Fibroblast of villous mesenchyme (primary cell): Measurements from ENCODE around the gene CCT2. TPM values are rescaled to one million over a fixed set of nuclear protein-coding genes. Genes with fewer than 3 reads are reported as not detected.

Experiments
- DNase-seq: peaks from one replicate; pipeline ENCODE4 v3.0.0-alpha.2; 2010; ENCODE audit warnings: low read depth
- H3K4me3 ChIP-seq: 2 replicates; pipeline ENCODE4 v1.5.1; 2011; ENCODE audit warnings: low read depth, mild to moderate bottlenecking, low read length
- CTCF ChIP-seq: IDR thresholded peaks from 2 replicates; pipeline ENCODE4 v1.5.1; 2012; ENCODE audit warnings: low read depth, mild to moderate bottlenecking, low read length; ENCODE audit not compliant: insufficient read depth
- total RNA-seq: library from RNA; depleted of rRNA; stranded (reverse); fragments of >200 nt; gene quantifications from 2 replicates; pipeline ENCODE4 v1.2.3, GENCODE V29; 2012

The CCT2 gene
- total RNA-seq, 1 donor, result 330 TPM

GRCh38 chr12:69550569-69551350, 34.5 kb upstream of the CCT2 start:
- no peak for TF ChIP-seq CTCF
- DNase-seq, result no peak
- no peak overlapping the region for H3K4me3 ChIP-seq

GRCh38 chr12:69553628-69554248, 31.5 kb upstream of the CCT2 start:
- DNase-seq, result peak; percentile 66
- no peak overlapping the region for H3K4me3 ChIP-seq
- no peak for TF ChIP-seq CTCF

- H3K4me3 ChIP-seq, result no peak overlapping the region
- peak; percentile 74 for DNase-seq
- TF ChIP-seq CTCF, result no peak
Measured at GRCh38 chr12:69555461-69555860, 29.8 kb upstream of the CCT2 start.

GRCh38 chr12:69556383-69556782, 28.9 kb upstream of the CCT2 start:
- no peak overlapping the region for H3K4me3 ChIP-seq
- no peak for TF ChIP-seq CTCF
- no peak for DNase-seq

- H3K4me3 ChIP-seq, result no peak overlapping the region
- no peak for TF ChIP-seq CTCF
- DNase-seq, result no peak
Measured at GRCh38 chr12:69563166-69563762, 22.0 kb upstream of the CCT2 start.

GRCh38 chr12:69566603-69567002, 18.7 kb upstream of the CCT2 start:
- TF ChIP-seq CTCF, result no peak
- no peak overlapping the region for H3K4me3 ChIP-seq
- DNase-seq, result no peak
